Astrocyte (in vitro differentiated cells and primary cell): Measurements from ENCODE around the gene KLHL42. TPM values are rescaled to one million over a fixed set of nuclear protein-coding genes. Genes with fewer than 3 reads are reported as not detected.

Source experiments
- DNase-seq: peaks from one replicate; pipeline ENCODE4 v3.0.0-alpha.2; 2010; ENCODE audit warnings: low read depth
- FAIRE-seq: peaks from 2 replicates; lab custom pipeline; 2011; peaks lifted over from hg19 to GRCh38; lab: Jason Lieb, UNC
- H2AFZ ChIP-seq: 2 replicates; pipeline ENCODE4 v1.6.0; 2012; ENCODE audit warnings: low read depth, low read length, inconsistent platforms
- H3K27ac ChIP-seq: 2 replicates; pipeline ENCODE4 v1.5.1; 2011; ENCODE audit warnings: low read depth, low read length, inconsistent platforms
- H3K27me3 ChIP-seq: 2 replicates; pipeline ENCODE4 v1.6.0; 2011; ENCODE audit warnings: low read length, inconsistent platforms; ENCODE audit not compliant: insufficient read depth
- H3K36me3 ChIP-seq: 2 replicates; pipeline ENCODE4 v1.5.1; 2011; ENCODE audit warnings: low read length, inconsistent platforms; ENCODE audit not compliant: insufficient read depth
- H3K4me1 ChIP-seq: 2 replicates; pipeline ENCODE4 v1.5.1; 2011; ENCODE audit warnings: low read length, inconsistent platforms; ENCODE audit not compliant: insufficient read depth
- H3K4me2 ChIP-seq: 2 replicates; pipeline ENCODE4 v1.6.0; 2012; ENCODE audit warnings: low read length, inconsistent platforms
- H3K4me3 ChIP-seq: 2 replicates; pipeline ENCODE4 v1.5.1; 2011; ENCODE audit warnings: low read depth, mild to moderate bottlenecking, low read length, inconsistent platforms; ENCODE audit not compliant: insufficient read depth
- H3K79me2 ChIP-seq: 2 replicates; pipeline ENCODE4 v1.6.0; 2012; ENCODE audit warnings: mild to moderate bottlenecking, low read length, inconsistent platforms; ENCODE audit not compliant: insufficient read depth
- H3K9ac ChIP-seq: 2 replicates; pipeline ENCODE4 v1.6.0; 2012; ENCODE audit warnings: mild to moderate bottlenecking, low read length, inconsistent platforms
- H3K9me3 ChIP-seq: 2 replicates; pipeline ENCODE4 v1.5.1; 2012; ENCODE audit warnings: low read depth, mild to moderate bottlenecking, low read length, inconsistent platforms; ENCODE audit not compliant: insufficient read depth
- H4K20me1 ChIP-seq: 2 replicates; pipeline ENCODE4 v1.6.0; 2012; ENCODE audit warnings: low read length, inconsistent platforms; ENCODE audit not compliant: insufficient read depth
- H3K27ac Mint-ChIP-seq: one replicate; pipeline ENCODE4 v1.8.0; 2021; ENCODE audit warnings: mild to moderate bottlenecking, mixed read lengths; ENCODE audit not compliant: unreplicated experiment
- H3K27me3 Mint-ChIP-seq: one replicate; pipeline ENCODE4 v1.8.0; 2021; ENCODE audit warnings: low read depth, mixed read lengths; ENCODE audit not compliant: unreplicated experiment
- H3K36me3 Mint-ChIP-seq: one replicate; pipeline ENCODE4 v1.8.0; 2021; ENCODE audit warnings: low read depth, mixed read lengths; ENCODE audit not compliant: unreplicated experiment
- H3K4me1 Mint-ChIP-seq: one replicate; pipeline ENCODE4 v1.8.0; 2021; ENCODE audit warnings: low read depth, mixed read lengths; ENCODE audit not compliant: unreplicated experiment
- H3K4me3 Mint-ChIP-seq: one replicate; pipeline ENCODE4 v1.8.0; 2021; ENCODE audit warnings: mild to moderate bottlenecking, moderate library complexity, mixed read lengths; ENCODE audit not compliant: unreplicated experiment
- H3K9me3 Mint-ChIP-seq: one replicate; pipeline ENCODE4 v1.8.0; 2021; ENCODE audit warnings: mild to moderate bottlenecking, mixed read lengths; ENCODE audit not compliant: unreplicated experiment
- CTCF ChIP-seq: IDR thresholded peaks from 2 replicates; pipeline ENCODE4 v1.5.1; 2011; ENCODE audit warnings: low read depth, mild to moderate bottlenecking, inconsistent platforms, low read length, moderate library complexity; ENCODE audit not compliant: insufficient read depth
- EZH2 ChIP-seq: IDR thresholded peaks from 2 replicates; pipeline ENCODE4 v1.6.1; 2012; ENCODE audit warnings: mild to moderate bottlenecking, low read length, inconsistent platforms; ENCODE audit not compliant: insufficient read depth
- total RNA-seq: library from RNA; stranded (reverse); gene quantifications from 2 replicates; pipeline ENCODE4 v1.2.1, GENCODE V29; 2021

KLHL42 gene
- total RNA-seq, 1 donor from 2014 or later, result 40.8 TPM

- H3K4me3 Mint-ChIP-seq, result no peak overlapping the region
- no peak overlapping the region for H3K27ac Mint-ChIP-seq
- no peak for FAIRE-seq
- Histone ChIP-seq H2AFZ (no peak overlapping the region), H3K4me2 (no peak overlapping the region), H3K9me3 (no peaks in the 10 kb centered on the region), H3K27ac (no peak overlapping the region), H3K4me3 (no peak overlapping the region), H4K20me1 (no peaks in the 10 kb centered on the region), H3K4me1 (no peaks in the 10 kb centered on the region), H3K79me2 (no peaks in the 10 kb centered on the region), H3K9ac (no peak overlapping the region), H3K36me3 (no peaks in the 10 kb centered on the region), H3K27me3 (no peaks in the 10 kb centered on the region)
- no peaks in the 10 kb centered on the region for H3K9me3 Mint-ChIP-seq
- no peaks in the 10 kb centered on the region for H3K36me3 Mint-ChIP-seq
- no peaks in the 10 kb centered on the region for H3K4me1 Mint-ChIP-seq
- no peak for DNase-seq
- no peaks in the 10 kb centered on the region for H3K27me3 Mint-ChIP-seq
- no peak for TF ChIP-seq CTCF
Measured at GRCh38 chr12:27762757-27763156, 17.3 kb upstream of the KLHL42 start.

GRCh38 chr12:27766587-27766986, 13.4 kb upstream of the KLHL42 start:
- no peak for TF ChIP-seq CTCF
- no peaks in the 10 kb centered on the region for H3K27me3 Mint-ChIP-seq
- Histone ChIP-seq H3K4me3 (no peak overlapping the region), H3K4me2 (no peak overlapping the region), H3K9ac (no peak overlapping the region), H3K4me1 (no peaks in the 10 kb centered on the region), H2AFZ (no peak overlapping the region), H3K36me3 (no peaks in the 10 kb centered on the region), H3K79me2 (no peaks in the 10 kb centered on the region), H4K20me1 (no peaks in the 10 kb centered on the region), H3K9me3 (no peaks in the 10 kb centered on the region), H3K27ac (no peak overlapping the region), H3K27me3 (no peaks in the 10 kb centered on the region)
- no peaks in the 10 kb centered on the region for H3K9me3 Mint-ChIP-seq
- no peak for DNase-seq
- H3K36me3 Mint-ChIP-seq, result no peaks in the 10 kb centered on the region
- no peak overlapping the region for H3K27ac Mint-ChIP-seq
- no peak overlapping the region for H3K4me3 Mint-ChIP-seq
- H3K4me1 Mint-ChIP-seq, result no peaks in the 10 kb centered on the region
- FAIRE-seq, result no peak

- peaks cover 7% of the 10 kb centered on the region for H3K4me1 ChIP-seq
- Mint-ChIP-seq H3K27me3 (no peaks in the 10 kb centered on the region), H3K27ac (no peak overlapping the region), H3K9me3 (no peaks in the 10 kb centered on the region), H3K36me3 (no peaks in the 10 kb centered on the region), H3K4me3 (no peak overlapping the region), H3K4me1 (no peaks in the 10 kb centered on the region)
- no peaks in the 10 kb centered on the region for H4K20me1 ChIP-seq
- no peaks in the 10 kb centered on the region for H3K36me3 ChIP-seq
- no peak for FAIRE-seq
- H3K4me3 ChIP-seq, result no peak overlapping the region
- H3K79me2 ChIP-seq, result no peaks in the 10 kb centered on the region
- DNase-seq, result no peak
- no peak overlapping the region for H2AFZ ChIP-seq
- TF ChIP-seq EZH2 (no peak), CTCF (no peak)
- no peak overlapping the region for H3K4me2 ChIP-seq
- H3K27me3 ChIP-seq, result no peaks in the 10 kb centered on the region
- no peak overlapping the region for H3K9ac ChIP-seq
- H3K27ac ChIP-seq, result no peak overlapping the region
- H3K9me3 ChIP-seq, result no peaks in the 10 kb centered on the region
Measured at GRCh38 chr12:27769142-27769673, 10.8 kb upstream of the KLHL42 start.
